Astrocyte of the cerebellum (primary cell): Measurements from ENCODE around the gene HOXA13.

Experiments
- DNase-seq: peaks from one replicate; pipeline ENCODE4 v3.0.0-alpha.2; 2011; ENCODE audit warnings: low read depth
- H3K4me3 ChIP-seq: 2 replicates; pipeline ENCODE4 v1.5.1; 2011; ENCODE audit warnings: mild to moderate bottlenecking, low read depth, low read length, moderate library complexity
- CTCF ChIP-seq: IDR thresholded peaks from 2 replicates; pipeline ENCODE4 v1.5.1; 2012; ENCODE audit warnings: low read length, low read depth, moderate library complexity, mild to moderate bottlenecking; ENCODE audit errors: missing control alignments
- in situ Hi-C: cut with HindIII; loops from 2 replicates; pipeline ENCODE4 v1.10.0; 2017; ENCODE audit warnings: low sequenced_read_pairs

The HOXA13 gene

GRCh38 chr7:27183682-27184336 lies 16.1 kb downstream of the HOXA13 start:
- no peak for TF ChIP-seq CTCF
- in situ Hi-C loops, result no loop called here
- DNase-seq, result no peak

GRCh38 chr7:27182861-27183681 lies 16.8 kb downstream of the HOXA13 start:
- in situ Hi-C loops, result no loop called here
- no peak for TF ChIP-seq CTCF
- no peak overlapping the region for H3K4me3 ChIP-seq
- DNase-seq, result no peak

More at GRCh38 chr7:27183682-27184336, 16.1 kb downstream of the HOXA13 start:
- no peak overlapping the region for H3K4me3 ChIP-seq

- in situ Hi-C loops, result no loop called here
- no peak overlapping the region for H3K4me3 ChIP-seq
- TF ChIP-seq CTCF, result no peak
Observed at GRCh38 chr7:27182285-27182841, 17.5 kb downstream of the HOXA13 start.

GRCh38 chr7:27181795-27182275 lies 18.1 kb downstream of the HOXA13 start:
- no peak for DNase-seq
- in situ Hi-C loops, result no loop called here
- no peak overlapping the region for H3K4me3 ChIP-seq
- TF ChIP-seq CTCF, result no peak

More at GRCh38 chr7:27182285-27182841, 17.5 kb downstream of the HOXA13 start:
- DNase-seq, result no peak

- no peak for DNase-seq
- no peak for TF ChIP-seq CTCF
- H3K4me3 ChIP-seq, result no peak overlapping the region
Observed at GRCh38 chr7:27180431-27181420, 19.2 kb downstream of the HOXA13 start.

More at GRCh38 chr7:27180431-27181420, 19.2 kb downstream of the HOXA13 start:
- in situ Hi-C loops, result no loop called here
